Activated effector memory CD4-positive, alpha-beta T cell treated with Interleukin-2 at 50 U/mL for 16 hours (primary cell): ENCODE data around the gene ZNF326.
"Not testable (repeated sequence)": the region's sequence is repeated elsewhere in the genome, so short reads cannot be mapped to it uniquely, and the experiment has no call there.

Experiments used
- DNase-seq: peaks from one replicate; pipeline ENCODE4 v3.0.0-alpha.2; 2020

Gene ZNF326

GRCh38 chr1:89998306-89998705, 3.4 kb downstream of the ZNF326 start:
- DNase-seq: no peak

- no peak for DNase-seq
These were observed 4.3 kb downstream of the ZNF326 start for GRCh38 chr1:89999208-89999607.

- DNase-seq: no peak
These were observed 4.7 kb downstream of the ZNF326 start for GRCh38 chr1:89999628-90000027.

GRCh38 chr1:90000934-90001676, 6.2 kb downstream of the ZNF326 start:
- DNase-seq: no peak

- no peak for DNase-seq
These were observed 13.1 kb downstream of the ZNF326 start for GRCh38 chr1:90007979-90008404.

GRCh38 chr1:90012300-90012699, 17.4 kb downstream of the ZNF326 start:
- no peak for DNase-seq

- DNase-seq: no peak
These were observed 28.8 kb downstream of the ZNF326 start for GRCh38 chr1:90023691-90024090.

- no peak for DNase-seq
These were observed 32.4 kb downstream of the ZNF326 start for GRCh38 chr1:90027281-90027680.

- DNase-seq: no peak
These were observed 44.7 kb downstream of the ZNF326 start for GRCh38 chr1:90039652-90040051.

- DNase-seq: no peak
These were observed 48.7 kb downstream of the ZNF326 start for GRCh38 chr1:90043586-90043985.

- no peak for DNase-seq
These were observed 49.4 kb downstream of the ZNF326 start for GRCh38 chr1:90044346-90044745.

- DNase-seq: no peak
These were observed 51.1 kb downstream of the ZNF326 start for GRCh38 chr1:90045853-90046563.

- no peak for DNase-seq
These were observed 51.7 kb downstream of the ZNF326 start for GRCh38 chr1:90046635-90047034.

GRCh38 chr1:90048043-90048442, 53.1 kb downstream of the ZNF326 start:
- no peak for DNase-seq

GRCh38 chr1:90062700-90063643, 68.1 kb downstream of the ZNF326 start:
- DNase-seq: not testable (repeated sequence)

GRCh38 chr1:90064109-90064508, 69.2 kb downstream of the ZNF326 start:
- not testable (repeated sequence) for DNase-seq

GRCh38 chr1:90067194-90067931, 72.5 kb downstream of the ZNF326 start:
- DNase-seq: no peak

- DNase-seq: no peak
These were observed 73.8 kb downstream of the ZNF326 start for GRCh38 chr1:90068611-90069280.

GRCh38 chr1:90074137-90074536, 79.2 kb downstream of the ZNF326 start:
- no peak for DNase-seq

- no peak for DNase-seq
These were observed 79.7 kb downstream of the ZNF326 start for GRCh38 chr1:90074566-90074965.

- no peak for DNase-seq
These were observed 80.1 kb downstream of the ZNF326 start for GRCh38 chr1:90074970-90075391.

GRCh38 chr1:90083995-90084394, 89.1 kb downstream of the ZNF326 start:
- no peak for DNase-seq
